ENCODE data around the gene ACBD4.

ACBD4 gene

GRCh38 chr17:45136846-45137560 lies 1.5 kb downstream of the ACBD4 start:
- no peak for TF ChIP-seq CTCF (conservative IDR thresholded peaks at IDR 0.05; ENCODE audit: low read depth, low read length)
- no peak for DNase-seq (ENCODE audit: low read depth)
- H3K4me3 ChIP-seq (ENCODE audit: low read depth, low read length), result no peak overlapping the region

GRCh38 chr17:45137561-45138305 lies 2.2 kb downstream of the ACBD4 start:
- no peak overlapping the region for H3K4me3 ChIP-seq (ENCODE audit: low read depth, low read length)
- no peak for TF ChIP-seq CTCF (conservative IDR thresholded peaks at IDR 0.05; ENCODE audit: low read depth, low read length)
- DNase-seq (ENCODE audit: low read depth), result no peak

GRCh38 chr17:45138911-45139532 lies 3.5 kb downstream of the ACBD4 start:
- H3K4me3 ChIP-seq (ENCODE audit: low read depth, low read length), result no peak overlapping the region
- no peak for TF ChIP-seq CTCF (conservative IDR thresholded peaks at IDR 0.05; ENCODE audit: low read depth, low read length)
- DNase-seq (ENCODE audit: low read depth), result no peak

- DNase-seq (ENCODE audit: low read depth), result no peak
- H3K4me3 ChIP-seq (ENCODE audit: low read depth, low read length), result no peak overlapping the region
- TF ChIP-seq CTCF (conservative IDR thresholded peaks at IDR 0.05; ENCODE audit: low read depth, low read length), result no peak
Observed at GRCh38 chr17:45139533-45139920, 4.0 kb downstream of the ACBD4 start.

- H3K4me3 ChIP-seq (ENCODE audit: low read depth, low read length), result no peak overlapping the region
- TF ChIP-seq CTCF (conservative IDR thresholded peaks at IDR 0.05; ENCODE audit: low read depth, low read length), result no peak
- no peak for DNase-seq (ENCODE audit: low read depth)
Observed at GRCh38 chr17:45143094-45143670, 7.7 kb downstream of the ACBD4 start.

GRCh38 chr17:45143767-45144198 lies 8.3 kb downstream of the ACBD4 start:
- no peak for TF ChIP-seq CTCF (conservative IDR thresholded peaks at IDR 0.05; ENCODE audit: low read depth, low read length)
- DNase-seq (ENCODE audit: low read depth), result peak; percentile 85
- H3K4me3 ChIP-seq (ENCODE audit: low read depth, low read length), result peak overlapping the region; percentile 57

Measured in choroid plexus epithelial cell (primary cell).